Loucy (cell line): ENCODE data around the gene DDR1.

Experiments used
- CTCF ChIP-seq: fragments of 200-600 bp; sonication (generic); conservative IDR thresholded peaks from 2 replicates; pipeline ENCODE4 v1.5.1; 2014; ENCODE audit warnings: mild to moderate bottlenecking, antibody characterized with exemption, low read length
- EZH2phosphoT487 ChIP-seq: fragments of 200-600 bp; IDR thresholded peaks from 2 replicates; pipeline ENCODE4 v1.6.1; 2018; ENCODE audit warnings: antibody characterized with exemption, mild to moderate bottlenecking, moderate library complexity, borderline replicate concordance

- TF ChIP-seq CTCF (no peak), EZH2phosphoT487 (no peak)
These were observed 38.1 kb downstream of the DDR1 start for GRCh38 chr6:30922447-30922852.
